Measurements from ENCODE around the gene LHPP.

DNA sequence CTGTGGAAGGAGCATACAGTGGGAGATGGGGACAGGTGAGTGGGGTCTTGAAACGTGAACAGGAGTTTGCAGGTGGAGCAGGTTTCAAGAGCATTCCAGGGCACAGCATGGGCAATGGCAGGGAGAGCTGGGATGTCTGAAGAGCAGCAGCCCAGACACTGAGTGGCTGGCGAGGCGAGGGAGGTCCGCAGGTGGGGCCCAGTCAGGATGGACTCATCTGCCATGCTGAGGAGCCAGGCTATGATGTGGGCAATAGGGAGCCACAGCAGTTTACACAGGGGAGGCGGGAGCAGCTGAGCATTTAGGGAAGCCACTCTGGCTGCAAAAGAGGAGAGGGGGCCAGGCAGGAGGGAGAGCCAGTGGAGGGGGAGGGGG lies 143.8 kb downstream of the LHPP start:
- TF ChIP-seq, protein P1, sequence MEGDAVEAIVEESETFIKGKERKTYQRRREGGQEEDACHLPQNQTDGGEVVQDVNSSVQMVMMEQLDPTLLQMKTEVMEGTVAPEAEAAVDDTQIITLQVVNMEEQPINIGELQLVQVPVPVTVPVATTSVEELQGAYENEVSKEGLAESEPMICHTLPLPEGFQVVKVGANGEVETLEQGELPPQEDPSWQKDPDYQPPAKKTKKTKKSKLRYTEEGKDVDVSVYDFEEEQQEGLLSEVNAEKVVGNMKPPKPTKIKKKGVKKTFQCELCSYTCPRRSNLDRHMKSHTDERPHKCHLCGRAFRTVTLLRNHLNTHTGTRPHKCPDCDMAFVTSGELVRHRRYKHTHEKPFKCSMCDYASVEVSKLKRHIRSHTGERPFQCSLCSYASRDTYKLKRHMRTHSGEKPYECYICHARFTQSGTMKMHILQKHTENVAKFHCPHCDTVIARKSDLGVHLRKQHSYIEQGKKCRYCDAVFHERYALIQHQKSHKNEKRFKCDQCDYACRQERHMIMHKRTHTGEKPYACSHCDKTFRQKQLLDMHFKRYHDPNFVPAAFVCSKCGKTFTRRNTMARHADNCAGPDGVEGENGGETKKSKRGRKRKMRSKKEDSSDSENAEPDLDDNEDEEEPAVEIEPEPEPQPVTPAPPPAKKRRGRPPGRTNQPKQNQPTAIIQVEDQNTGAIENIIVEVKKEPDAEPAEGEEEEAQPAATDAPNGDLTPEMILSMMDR (IDR thresholded peaks at IDR 0.05; ENCODE audit: low read depth, low read length), result no peak
- no peak for TF ChIP-seq POLR2A (IDR thresholded peaks at IDR 0.05; ENCODE audit: extremely low read depth, insufficient read length)

Data from NB4 (cell line).